Mesodermal cell (in vitro differentiated cells): ENCODE measurements around the gene NDUFB7.
"Not testable (repeated sequence)": the region's sequence is repeated elsewhere in the genome, so short reads cannot be mapped to it uniquely, and the experiment has no call there.

Experiments used
- H3K27ac ChIP-seq: 2 replicates; pipeline ENCODE4 v1.7.0; 2013; ENCODE audit warnings: mild to moderate bottlenecking, low read depth, low read length, moderate library complexity; ENCODE audit not compliant: severe bottlenecking
- H3K36me3 ChIP-seq: 2 replicates; pipeline ENCODE4 v1.7.1; 2013; ENCODE audit warnings: mild to moderate bottlenecking, low read length, moderate library complexity; ENCODE audit not compliant: control insufficient read depth, insufficient read depth
- H3K4me1 ChIP-seq: one replicate; pipeline ENCODE4 v1.7.1; 2013; ENCODE audit warnings: mild to moderate bottlenecking, low read length; ENCODE audit not compliant: insufficient read depth, control insufficient read depth, poor library complexity, severe bottlenecking
- H3K4me3 ChIP-seq: 2 replicates; pipeline ENCODE4 v1.7.0; 2013; ENCODE audit warnings: low read length, control low read depth, mild to moderate bottlenecking; ENCODE audit not compliant: insufficient read depth, poor library complexity, severe bottlenecking; ENCODE audit errors: extremely low read depth
- H3K9me3 ChIP-seq: 2 replicates; pipeline ENCODE4 v1.7.1; 2013; ENCODE audit warnings: mild to moderate bottlenecking, low read length, moderate library complexity; ENCODE audit not compliant: control insufficient read depth
- WGBS, 2 experiments: methylation state at CpG; one replicate each; pipeline ENCODE4 v1.1.5; 2013; ENCODE audit warnings: missing lambda C conversion rate in 2 of 2; ENCODE audit not compliant: insufficient coverage in 2 of 2; 5-methylcytosine and 5-hydroxymethylcytosine counted together

The NDUFB7 gene

GRCh38 chr19:14599548-14600147 is 27.8 kb upstream of the NDUFB7 start:
- no peaks in the 10 kb centered on the region for H3K4me1 ChIP-seq
- no peak overlapping the region for H3K27ac ChIP-seq
- H3K4me3 ChIP-seq = no peak overlapping the region
- no peaks in the 10 kb centered on the region for H3K36me3 ChIP-seq
- WGBS, 2 experiments = 60 to 78% methylated on average over 6 to 8 of the region's 8 CpGs
- peaks cover 16% of the 10 kb centered on the region for H3K9me3 ChIP-seq

DNA sequence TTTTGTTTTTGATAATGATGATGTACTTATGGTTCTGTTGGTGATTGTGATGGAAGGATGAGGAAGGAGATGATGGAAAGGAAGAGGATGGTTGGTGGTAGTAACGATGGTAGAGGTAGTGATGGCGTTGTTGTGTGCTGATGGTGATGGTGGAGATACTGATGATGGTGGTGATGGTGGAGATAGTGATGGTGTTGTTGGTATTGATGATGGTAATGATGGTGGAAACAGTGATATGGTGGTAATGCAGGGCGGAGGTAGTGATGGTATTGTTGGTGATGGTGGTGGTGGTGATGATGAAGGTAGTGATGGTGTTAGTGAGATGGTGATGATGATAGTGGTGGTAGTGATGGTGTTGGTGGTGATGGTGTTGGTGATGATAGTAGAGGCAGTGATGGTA is 23.7 kb upstream of the NDUFB7 start:
- H3K36me3 ChIP-seq = no peaks in the 10 kb centered on the region
- H3K27ac ChIP-seq = no peak overlapping the region
- no peaks in the 10 kb centered on the region for H3K4me1 ChIP-seq
- 81 to 83% methylated on average over 3 of the region's 3 CpGs for WGBS, 2 experiments
- H3K9me3 ChIP-seq = peaks cover 16% of the 10 kb centered on the region
- no peak overlapping the region for H3K4me3 ChIP-seq

GRCh38 chr19:14589433-14589832 is 17.6 kb upstream of the NDUFB7 start:
- not testable (repeated sequence) for H3K27ac ChIP-seq, H3K4me1 ChIP-seq, H3K36me3 ChIP-seq, H3K9me3 ChIP-seq, H3K4me3 ChIP-seq
- no CpG with 5 or more reads among the region's 4 CpGs for WGBS, 2 experiments

DNA sequence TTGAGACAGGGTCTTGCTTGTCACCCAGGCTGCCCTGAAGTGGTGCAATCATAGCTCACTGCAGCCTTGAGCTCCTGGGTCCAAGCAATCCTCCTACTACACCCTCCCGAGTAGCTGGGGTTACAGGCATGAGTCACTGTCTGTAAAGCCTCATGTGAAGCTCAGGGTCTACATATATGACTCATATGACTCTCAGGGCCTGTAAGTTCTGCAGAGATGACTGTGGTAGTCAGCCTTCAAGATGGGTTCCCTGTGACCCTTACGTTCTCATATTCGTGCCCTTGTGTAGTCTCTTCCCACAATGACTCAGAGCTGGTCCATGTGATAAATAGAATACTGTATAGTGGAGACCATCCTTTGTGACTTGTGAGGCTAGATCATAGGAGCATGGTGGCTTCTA is 13.3 kb upstream of the NDUFB7 start:
- H3K4me3 ChIP-seq, H3K4me1 ChIP-seq, H3K27ac ChIP-seq, H3K36me3 ChIP-seq, H3K9me3 ChIP-seq: not testable (repeated sequence)
- WGBS, 2 experiments = 43 to 57% methylated on average over 1 of the region's 3 CpGs

GRCh38 chr19:14584372-14584771 is 12.5 kb upstream of the NDUFB7 start:
- WGBS, 2 experiments = 80 to 88% methylated on average over 1 to 4 of the region's 5 CpGs
- H3K4me1 ChIP-seq, H3K36me3 ChIP-seq, H3K4me3 ChIP-seq, H3K9me3 ChIP-seq, H3K27ac ChIP-seq: not testable (repeated sequence)

DNA sequence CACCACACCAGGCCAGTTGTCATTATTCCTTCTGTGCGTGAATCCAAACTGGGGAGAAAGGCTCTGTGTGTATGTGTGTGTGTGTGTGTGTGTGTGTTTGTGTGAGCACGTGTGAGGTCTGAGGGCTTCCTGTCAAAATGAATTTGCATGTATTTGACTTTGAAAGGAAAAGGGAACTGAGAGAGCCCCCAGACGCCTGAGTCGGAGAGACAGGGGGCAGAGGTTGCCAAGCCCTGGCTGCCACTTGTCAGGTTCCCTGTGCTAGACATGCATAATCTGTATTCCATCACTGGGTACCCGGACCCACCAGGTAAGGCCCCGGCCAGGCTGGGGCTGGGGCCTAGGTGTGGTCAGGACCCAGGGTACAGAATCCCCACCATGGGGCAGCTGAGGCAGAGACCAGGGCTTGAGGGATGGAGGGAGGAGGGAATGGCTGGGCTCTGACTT is 11.1 kb upstream of the NDUFB7 start, which contains the start of gene CLEC17A:
Gene CLEC17A, plus strand, starts transcription at position 191 of the 447 bp plus-strand sequence. Its CDS starts 77 bp downstream, at position 268.
- WGBS, 2 experiments = 40 to 58% methylated on average over 3 to 4 of the region's 6 CpGs
- H3K4me1 ChIP-seq = no peaks in the 10 kb centered on the region
- no peak within 1 kb of the TSS for H3K4me3 ChIP-seq

GRCh38 chr19:14580623-14581237 is 8.9 kb upstream of the NDUFB7 start:
- no peak overlapping the region for H3K4me3 ChIP-seq
- no peaks in the 10 kb centered on the region for H3K4me1 ChIP-seq
- WGBS, 2 experiments = 71% methylated on average over 3 of the region's 6 CpGs; no CpG with 5 or more reads in 1 of the 2 experiments
- H3K27ac ChIP-seq = no peak overlapping the region
- H3K9me3 ChIP-seq = no peaks in the 10 kb centered on the region
- no peaks in the 10 kb centered on the region for H3K36me3 ChIP-seq

More for the DNA sequence above, 11.1 kb upstream of the NDUFB7 start, which contains the start of gene CLEC17A:
- Histone ChIP-seq H3K27ac (no peak within 1 kb of the TSS), H3K36me3 (no peaks in the 10 kb centered on the region), H3K9me3 (no peaks in the 10 kb centered on the region)

DNA sequence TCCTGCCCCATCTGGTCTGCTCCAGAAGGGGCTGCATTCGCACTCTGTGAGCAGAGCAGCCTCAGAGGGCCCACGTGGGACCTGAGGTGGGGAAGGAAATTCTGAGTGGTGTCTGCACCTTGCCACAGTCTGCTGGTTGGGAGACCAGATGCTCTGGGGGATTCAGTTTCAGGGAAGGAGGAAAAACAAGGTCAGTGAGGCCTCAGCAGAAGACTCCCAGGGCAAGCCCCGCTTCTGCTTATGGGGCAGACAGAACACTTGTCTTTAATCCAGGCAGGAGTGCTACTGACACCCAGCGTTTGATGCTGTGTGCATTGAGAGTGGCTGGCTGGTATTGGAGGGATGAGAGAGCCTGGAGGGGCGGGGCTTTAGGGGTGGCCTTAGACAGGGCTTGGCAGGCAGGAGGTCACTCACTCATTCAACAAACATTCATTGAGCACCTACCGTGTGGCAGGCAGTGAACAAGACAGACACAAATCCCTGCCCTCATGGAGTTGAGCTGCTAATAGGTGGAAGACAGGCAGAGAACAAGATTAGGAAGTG is 6.1 kb upstream of the NDUFB7 start:
- Histone ChIP-seq H3K4me1 (peaks cover 4% of the 10 kb centered on the region), H3K27ac (no peak overlapping the region), H3K4me3 (no peak overlapping the region), H3K9me3 (no peaks in the 10 kb centered on the region), H3K36me3 (no peaks in the 10 kb centered on the region)
- WGBS, 2 experiments = 58 to 85% methylated on average over 2 to 3 of the region's 6 CpGs

DNA sequence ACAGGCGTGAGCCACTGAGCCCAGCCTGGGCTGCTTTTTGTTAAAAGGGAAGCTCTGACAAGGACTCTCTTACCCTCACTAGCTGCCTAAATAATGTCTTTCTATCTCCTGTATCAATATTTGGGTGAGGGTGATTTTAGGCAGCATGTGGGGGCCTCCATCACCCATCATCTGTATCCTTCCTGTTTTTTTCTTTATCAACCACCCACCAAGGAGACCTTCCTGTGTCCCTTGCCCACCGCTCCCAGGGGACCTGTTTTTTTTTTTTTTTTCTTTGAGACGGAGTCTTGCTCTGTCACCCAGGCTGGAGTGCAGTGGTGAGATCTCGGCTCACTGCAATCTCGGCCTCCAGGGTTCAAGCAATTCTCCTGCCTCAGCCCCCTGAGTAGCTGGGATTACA is 5.4 kb upstream of the NDUFB7 start:
- H3K4me3 ChIP-seq = no peak overlapping the region
- H3K36me3 ChIP-seq = no peaks in the 10 kb centered on the region
- no peak overlapping the region for H3K27ac ChIP-seq
- WGBS, 2 experiments = 73 to 88% methylated on average over 2 to 5 of the region's 5 CpGs
- H3K4me1 ChIP-seq = peaks cover 4% of the 10 kb centered on the region
- no peaks in the 10 kb centered on the region for H3K9me3 ChIP-seq

DNA sequence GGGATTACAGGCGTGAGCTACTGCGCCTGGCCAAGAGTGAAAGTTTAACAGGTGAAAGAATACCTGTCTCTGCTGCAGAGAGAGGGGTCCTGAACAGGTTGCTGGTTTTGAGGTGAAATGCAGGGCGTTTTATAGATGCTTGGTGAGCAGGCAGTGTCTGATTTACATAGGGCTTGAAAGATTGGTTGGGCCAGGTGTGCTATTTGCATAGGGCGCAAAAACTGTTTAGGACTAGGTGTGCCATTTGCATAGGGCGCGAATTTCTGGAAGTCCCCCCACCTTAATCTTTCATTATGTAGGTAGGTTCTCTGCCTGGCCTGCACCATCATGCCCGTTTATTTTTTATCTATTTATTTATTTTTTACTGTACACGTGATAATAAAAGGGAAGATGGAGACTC is 4.5 kb upstream of the NDUFB7 start:
- H3K4me1 ChIP-seq = peaks cover 4% of the 10 kb centered on the region
- H3K27ac ChIP-seq = no peak overlapping the region
- no peak overlapping the region for H3K4me3 ChIP-seq
- 83 to 84% methylated on average over 3 of the region's 8 CpGs for WGBS, 2 experiments
- no peaks in the 10 kb centered on the region for H3K9me3 ChIP-seq
- no peaks in the 10 kb centered on the region for H3K36me3 ChIP-seq

DNA sequence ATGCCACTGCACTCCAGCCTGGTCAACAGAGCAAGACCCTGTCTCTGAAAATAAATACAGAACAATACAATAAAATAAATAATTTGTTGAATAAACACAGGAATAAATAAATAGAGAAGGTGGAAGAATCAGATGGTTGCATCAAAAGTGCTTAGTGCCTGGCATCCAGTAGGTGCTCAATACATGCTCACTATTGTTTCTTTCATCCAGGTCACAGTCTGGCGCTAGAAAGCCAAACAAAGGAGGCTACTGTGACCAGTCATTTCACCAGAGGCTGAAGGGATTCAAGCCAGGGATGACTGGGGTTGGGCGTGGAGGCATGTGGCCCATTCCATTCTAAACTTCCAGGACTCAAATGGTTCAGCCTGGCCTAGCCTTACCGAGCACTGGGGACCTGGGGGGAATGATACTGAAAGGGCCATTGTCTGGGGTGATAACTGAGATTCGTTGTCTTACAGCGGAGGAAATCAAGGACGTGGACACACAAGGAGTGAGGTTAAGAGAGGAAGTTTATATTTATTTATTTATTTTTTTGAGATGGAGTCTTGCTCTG is 3.6 kb upstream of the NDUFB7 start:
- H3K27ac ChIP-seq = no peak overlapping the region
- H3K4me3 ChIP-seq = no peak overlapping the region
- H3K9me3 ChIP-seq = no peaks in the 10 kb centered on the region
- WGBS, 2 experiments = 86 to 100% methylated on average over 4 to 6 of the region's 6 CpGs
- H3K4me1 ChIP-seq = peaks cover 11% of the 10 kb centered on the region
- H3K36me3 ChIP-seq = no peaks in the 10 kb centered on the region
